HEK293 (cell line): ENCODE results near the gene SMIM44.
A peak's percentile ranks its signal among the peaks of the same experiment; 100 is the strongest.

Source experiments
- FEZF1 ChIP-seq: fragments of 450-650 bp; formaldehyde crosslinking; IDR thresholded peaks from 2 replicates; pipeline ENCODE4 v1.5.1; 2016; ENCODE audit warnings: missing biosample characterization, missing genetic modification characterization
- OVOL3 ChIP-seq: fragments of 450-650 bp; formaldehyde crosslinking; IDR thresholded peaks from 2 replicates; pipeline ENCODE4 v1.5.1; 2016; ENCODE audit warnings: missing biosample characterization, missing genetic modification characterization
- PRDM1 ChIP-seq: fragments of 450-650 bp; formaldehyde crosslinking; IDR thresholded peaks from 2 replicates; pipeline ENCODE4; 2016; ENCODE audit warnings: missing biosample characterization, missing genetic modification characterization
- ZNF121 ChIP-seq: fragments of 450-650 bp; formaldehyde crosslinking; IDR thresholded peaks from 2 replicates; pipeline ENCODE4 v1.5.1; 2016; ENCODE audit warnings: missing biosample characterization, missing genetic modification characterization
- ZNF133 ChIP-seq: fragments of 450-650 bp; formaldehyde crosslinking; IDR thresholded peaks from 2 replicates; pipeline ENCODE4 v1.5.1; 2016; ENCODE audit warnings: missing biosample characterization, missing genetic modification characterization
- ZNF138 ChIP-seq: fragments of 450-650 bp; formaldehyde crosslinking; IDR thresholded peaks from 2 replicates; pipeline ENCODE4 v1.5.1; 2016; ENCODE audit warnings: missing biosample characterization, missing genetic modification characterization, borderline replicate concordance
- ZNF157 ChIP-seq: fragments of 450-650 bp; formaldehyde crosslinking; IDR thresholded peaks from 2 replicates; pipeline ENCODE4 v1.5.1; 2016; ENCODE audit warnings: missing biosample characterization, missing genetic modification characterization
- ZNF202 ChIP-seq: fragments of 450-650 bp; formaldehyde crosslinking; IDR thresholded peaks from 2 replicates; pipeline ENCODE4 v1.5.1; 2016; ENCODE audit warnings: missing biosample characterization, missing genetic modification characterization, borderline replicate concordance
- ZNF214 ChIP-seq: fragments of 450-650 bp; formaldehyde crosslinking; IDR thresholded peaks from 2 replicates; pipeline ENCODE4 v1.5.1; 2017; ENCODE audit warnings: missing biosample characterization, mild to moderate bottlenecking, missing genetic modification characterization, borderline replicate concordance
- ZNF239 ChIP-seq: fragments of 450-650 bp; formaldehyde crosslinking; IDR thresholded peaks from 2 replicates; pipeline ENCODE4 v1.5.1; 2016; ENCODE audit warnings: missing biosample characterization, missing genetic modification characterization
- ZNF354C ChIP-seq: fragments of 450-650 bp; formaldehyde crosslinking; IDR thresholded peaks from 2 replicates; pipeline ENCODE4 v1.5.1; 2016; ENCODE audit warnings: missing biosample characterization, missing genetic modification characterization, low read depth, borderline replicate concordance
- ZNF423 ChIP-seq: fragments of 450-650 bp; formaldehyde crosslinking; IDR thresholded peaks from 2 replicates; pipeline ENCODE4 v1.5.1; 2016; ENCODE audit warnings: missing biosample characterization, missing genetic modification characterization
- ZNF514 ChIP-seq: fragments of 450-650 bp; formaldehyde crosslinking; IDR thresholded peaks from 2 replicates; pipeline ENCODE4 v1.5.1; 2016; ENCODE audit warnings: missing biosample characterization, missing genetic modification characterization
- ZNF548 ChIP-seq: fragments of 450-650 bp; formaldehyde crosslinking; IDR thresholded peaks from 2 replicates; pipeline ENCODE4 v1.5.1; 2016; ENCODE audit warnings: missing biosample characterization, missing genetic modification characterization
- ZNF560 ChIP-seq: fragments of 450-650 bp; formaldehyde crosslinking; IDR thresholded peaks from 2 replicates; pipeline ENCODE4 v1.5.1; 2017; ENCODE audit warnings: missing biosample characterization, missing genetic modification characterization, borderline replicate concordance
- ZNF658 ChIP-seq: fragments of 450-650 bp; formaldehyde crosslinking; IDR thresholded peaks from 2 replicates; pipeline ENCODE4; 2016; ENCODE audit warnings: missing biosample characterization, missing genetic modification characterization
- ZNF747 ChIP-seq: fragments of 450-650 bp; formaldehyde crosslinking; IDR thresholded peaks from 2 replicates; pipeline ENCODE4 v1.5.1; 2016; ENCODE audit warnings: missing biosample characterization, missing genetic modification characterization
- ZNF76 ChIP-seq: fragments of 450-650 bp; formaldehyde crosslinking; IDR thresholded peaks from 2 replicates; pipeline ENCODE4; 2016; ENCODE audit warnings: low read depth, missing biosample characterization, missing genetic modification characterization, borderline replicate concordance
- ZNF768 ChIP-seq: fragments of 450-650 bp; formaldehyde crosslinking; IDR thresholded peaks from 2 replicates; pipeline ENCODE4 v1.5.1; 2018; ENCODE audit warnings: missing biosample characterization, mild to moderate bottlenecking, missing genetic modification characterization
- ZNF791 ChIP-seq: fragments of 450-650 bp; formaldehyde crosslinking; IDR thresholded peaks from 2 replicates; pipeline ENCODE4 v1.5.1; 2016; ENCODE audit warnings: missing biosample characterization, missing genetic modification characterization
- ZSCAN23 ChIP-seq: fragments of 450-650 bp; formaldehyde crosslinking; IDR thresholded peaks from 2 replicates; pipeline ENCODE4 v1.5.1; 2016; ENCODE audit warnings: missing biosample characterization, missing genetic modification characterization
- TF ChIP-seq, protein P1 (sequence below): fragments of 450-650 bp; formaldehyde crosslinking; IDR thresholded peaks from 2 replicates; pipeline ENCODE4 v1.5.1; 2016; ENCODE audit warnings: missing biosample characterization, missing genetic modification characterization
- TF ChIP-seq, protein P2 (sequence below): fragments of 450-650 bp; formaldehyde crosslinking; IDR thresholded peaks from 2 replicates; pipeline ENCODE4 v1.5.1; 2017; ENCODE audit warnings: missing biosample characterization, mild to moderate bottlenecking, missing genetic modification characterization, moderate library complexity
- TF ChIP-seq, protein P3 (sequence below): fragments of 450-650 bp; formaldehyde crosslinking; IDR thresholded peaks from 2 replicates; pipeline ENCODE4 v1.5.1; 2017; ENCODE audit warnings: missing biosample characterization, missing genetic modification characterization
- TF ChIP-seq, protein P4 (sequence below): fragments of 450-650 bp; formaldehyde crosslinking; IDR thresholded peaks from 2 replicates; pipeline ENCODE4 v1.5.1; 2016; ENCODE audit warnings: missing biosample characterization, missing genetic modification characterization
- TF ChIP-seq, protein P5 (sequence below): fragments of 450-650 bp; formaldehyde crosslinking; IDR thresholded peaks from 2 replicates; pipeline ENCODE4 v1.5.1; 2016; ENCODE audit warnings: missing biosample characterization, missing genetic modification characterization
- TF ChIP-seq, protein P6 (sequence below): fragments of 450-650 bp; IDR thresholded peaks from 2 replicates; pipeline ENCODE4 v1.5.1; 2018; ENCODE audit warnings: missing biosample characterization, missing genetic modification characterization
- TF ChIP-seq, protein P7 (sequence below): fragments of 450-650 bp; formaldehyde crosslinking; IDR thresholded peaks from 2 replicates; pipeline ENCODE4 v1.5.1; 2016; ENCODE audit warnings: missing biosample characterization, missing genetic modification characterization

Gene SMIM44

DNA sequence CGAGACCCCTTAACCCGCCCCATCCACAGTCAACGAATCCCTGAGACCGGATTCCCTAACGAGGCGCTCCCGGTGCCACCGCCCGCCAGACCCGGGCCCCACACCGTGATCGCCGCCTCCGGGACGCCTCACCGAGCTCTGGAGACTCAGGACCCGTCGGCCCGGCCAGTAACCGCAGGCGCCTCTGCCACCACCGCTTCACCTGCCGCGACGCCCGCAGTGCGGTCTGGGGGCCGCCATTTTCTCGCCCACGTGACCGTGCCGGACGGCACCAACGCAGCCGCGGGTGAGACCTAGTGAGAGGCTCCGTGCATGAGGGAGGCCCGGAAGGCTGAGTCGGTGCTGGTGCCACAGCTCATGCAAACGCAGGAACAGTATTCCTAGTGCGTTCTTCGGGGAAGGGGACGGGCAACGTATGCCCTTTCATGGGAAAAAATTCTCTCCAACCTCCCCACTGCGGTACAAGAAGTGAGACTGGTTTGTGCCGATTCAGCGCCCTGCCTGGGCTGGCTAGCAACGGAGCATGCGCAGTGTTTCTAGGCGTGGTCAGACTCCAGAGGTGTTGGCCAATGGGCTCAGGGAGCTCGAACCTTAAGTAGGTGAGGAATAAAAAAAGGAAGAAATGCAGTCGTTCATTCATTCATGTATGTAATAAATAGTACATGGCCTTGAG lies 17.3 kb upstream of the SMIM44 start, which contains the start of gene DOHH (continued):
- TF ChIP-seq, protein P1, sequence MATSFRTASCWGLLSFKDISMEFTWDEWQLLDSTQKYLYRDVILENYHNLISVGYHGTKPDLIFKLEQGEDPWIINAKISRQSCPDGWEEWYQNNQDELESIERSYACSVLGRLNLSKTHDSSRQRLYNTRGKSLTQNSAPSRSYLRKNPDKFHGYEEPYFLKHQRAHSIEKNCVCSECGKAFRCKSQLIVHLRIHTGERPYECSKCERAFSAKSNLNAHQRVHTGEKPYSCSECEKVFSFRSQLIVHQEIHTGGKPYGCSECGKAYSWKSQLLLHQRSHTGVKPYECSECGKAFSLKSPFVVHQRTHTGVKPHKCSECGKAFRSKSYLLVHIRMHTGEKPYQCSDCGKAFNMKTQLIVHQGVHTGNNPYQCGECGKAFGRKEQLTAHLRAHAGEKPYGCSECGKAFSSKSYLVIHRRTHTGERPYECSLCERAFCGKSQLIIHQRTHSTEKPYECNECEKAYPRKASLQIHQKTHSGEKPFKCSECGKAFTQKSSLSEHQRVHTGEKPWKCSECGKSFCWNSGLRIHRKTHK (tag by site-specific recombination): no peak
- TF ChIP-seq, protein P2, sequence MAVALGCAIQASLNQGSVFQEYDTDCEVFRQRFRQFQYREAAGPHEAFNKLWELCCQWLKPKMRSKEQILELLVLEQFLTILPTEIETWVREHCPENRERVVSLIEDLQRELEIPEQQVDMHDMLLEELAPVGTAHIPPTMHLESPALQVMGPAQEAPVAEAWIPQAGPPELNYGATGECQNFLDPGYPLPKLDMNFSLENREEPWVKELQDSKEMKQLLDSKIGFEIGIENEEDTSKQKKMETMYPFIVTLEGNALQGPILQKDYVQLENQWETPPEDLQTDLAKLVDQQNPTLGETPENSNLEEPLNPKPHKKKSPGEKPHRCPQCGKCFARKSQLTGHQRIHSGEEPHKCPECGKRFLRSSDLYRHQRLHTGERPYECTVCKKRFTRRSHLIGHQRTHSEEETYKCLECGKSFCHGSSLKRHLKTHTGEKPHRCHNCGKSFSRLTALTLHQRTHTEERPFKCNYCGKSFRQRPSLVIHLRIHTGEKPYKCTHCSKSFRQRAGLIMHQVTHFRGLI: no peak
- TF ChIP-seq PRDM1 (tag by site-specific recombination): no peak
- TF ChIP-seq ZNF514 (tag by site-specific recombination): no peak
- TF ChIP-seq ZNF768 (tag by site-specific recombination): no peak
- no peak; the same call in 1 of the 2 replicates for TF ChIP-seq ZNF791 (tag by site-specific recombination)
- no peak for TF ChIP-seq ZNF658
- no peak for TF ChIP-seq ZNF239 (tag by site-specific recombination)
- TF ChIP-seq, protein P3, sequence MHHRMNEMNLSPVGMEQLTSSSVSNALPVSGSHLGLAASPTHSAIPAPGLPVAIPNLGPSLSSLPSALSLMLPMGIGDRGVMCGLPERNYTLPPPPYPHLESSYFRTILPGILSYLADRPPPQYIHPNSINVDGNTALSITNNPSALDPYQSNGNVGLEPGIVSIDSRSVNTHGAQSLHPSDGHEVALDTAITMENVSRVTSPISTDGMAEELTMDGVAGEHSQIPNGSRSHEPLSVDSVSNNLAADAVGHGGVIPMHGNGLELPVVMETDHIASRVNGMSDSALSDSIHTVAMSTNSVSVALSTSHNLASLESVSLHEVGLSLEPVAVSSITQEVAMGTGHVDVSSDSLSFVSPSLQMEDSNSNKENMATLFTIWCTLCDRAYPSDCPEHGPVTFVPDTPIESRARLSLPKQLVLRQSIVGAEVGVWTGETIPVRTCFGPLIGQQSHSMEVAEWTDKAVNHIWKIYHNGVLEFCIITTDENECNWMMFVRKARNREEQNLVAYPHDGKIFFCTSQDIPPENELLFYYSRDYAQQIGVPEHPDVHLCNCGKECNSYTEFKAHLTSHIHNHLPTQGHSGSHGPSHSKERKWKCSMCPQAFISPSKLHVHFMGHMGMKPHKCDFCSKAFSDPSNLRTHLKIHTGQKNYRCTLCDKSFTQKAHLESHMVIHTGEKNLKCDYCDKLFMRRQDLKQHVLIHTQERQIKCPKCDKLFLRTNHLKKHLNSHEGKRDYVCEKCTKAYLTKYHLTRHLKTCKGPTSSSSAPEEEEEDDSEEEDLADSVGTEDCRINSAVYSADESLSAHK: peak; percentile 44
- TF ChIP-seq, protein P4, sequence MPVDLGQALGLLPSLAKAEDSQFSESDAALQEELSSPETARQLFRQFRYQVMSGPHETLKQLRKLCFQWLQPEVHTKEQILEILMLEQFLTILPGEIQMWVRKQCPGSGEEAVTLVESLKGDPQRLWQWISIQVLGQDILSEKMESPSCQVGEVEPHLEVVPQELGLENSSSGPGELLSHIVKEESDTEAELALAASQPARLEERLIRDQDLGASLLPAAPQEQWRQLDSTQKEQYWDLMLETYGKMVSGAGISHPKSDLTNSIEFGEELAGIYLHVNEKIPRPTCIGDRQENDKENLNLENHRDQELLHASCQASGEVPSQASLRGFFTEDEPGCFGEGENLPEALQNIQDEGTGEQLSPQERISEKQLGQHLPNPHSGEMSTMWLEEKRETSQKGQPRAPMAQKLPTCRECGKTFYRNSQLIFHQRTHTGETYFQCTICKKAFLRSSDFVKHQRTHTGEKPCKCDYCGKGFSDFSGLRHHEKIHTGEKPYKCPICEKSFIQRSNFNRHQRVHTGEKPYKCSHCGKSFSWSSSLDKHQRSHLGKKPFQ (tag by site-specific recombination): no peak
- TF ChIP-seq ZNF133 (tag by site-specific recombination): no peak
- TF ChIP-seq ZNF747 (tag by site-specific recombination): no peak
- TF ChIP-seq ZNF560: no peak
- TF ChIP-seq FEZF1 (tag by site-specific recombination): no peak
- TF ChIP-seq, protein P5, sequence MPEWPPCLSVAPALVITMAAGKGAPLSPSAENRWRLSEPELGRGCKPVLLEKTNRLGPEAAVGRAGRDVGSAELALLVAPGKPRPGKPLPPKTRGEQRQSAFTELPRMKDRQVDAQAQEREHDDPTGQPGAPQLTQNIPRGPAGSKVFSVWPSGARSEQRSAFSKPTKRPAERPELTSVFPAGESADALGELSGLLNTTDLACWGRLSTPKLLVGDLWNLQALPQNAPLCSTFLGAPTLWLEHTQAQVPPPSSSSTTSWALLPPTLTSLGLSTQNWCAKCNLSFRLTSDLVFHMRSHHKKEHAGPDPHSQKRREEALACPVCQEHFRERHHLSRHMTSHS: 0 out of 2 replicates have a peak, but pooled peaks have one; percentile 19
- TF ChIP-seq ZSCAN23 (tag by site-specific recombination): 0 out of 2 replicates have a peak, but pooled peaks have one; percentile 31
- no peak for TF ChIP-seq ZNF121 (tag by site-specific recombination)
- no peak for TF ChIP-seq ZNF138 (tag by site-specific recombination)
- no peak for TF ChIP-seq ZNF354C
- no peak for TF ChIP-seq ZNF423 (tag by site-specific recombination)
- no peak for TF ChIP-seq OVOL3 (tag by site-specific recombination)
- TF ChIP-seq ZNF202: no peak
- TF ChIP-seq ZNF214 (tag by site-specific recombination): no peak
- peak; percentile 93 for TF ChIP-seq ZNF76 (tag by site-specific recombination)
- TF ChIP-seq ZNF157: no peak
- TF ChIP-seq, protein P6, sequence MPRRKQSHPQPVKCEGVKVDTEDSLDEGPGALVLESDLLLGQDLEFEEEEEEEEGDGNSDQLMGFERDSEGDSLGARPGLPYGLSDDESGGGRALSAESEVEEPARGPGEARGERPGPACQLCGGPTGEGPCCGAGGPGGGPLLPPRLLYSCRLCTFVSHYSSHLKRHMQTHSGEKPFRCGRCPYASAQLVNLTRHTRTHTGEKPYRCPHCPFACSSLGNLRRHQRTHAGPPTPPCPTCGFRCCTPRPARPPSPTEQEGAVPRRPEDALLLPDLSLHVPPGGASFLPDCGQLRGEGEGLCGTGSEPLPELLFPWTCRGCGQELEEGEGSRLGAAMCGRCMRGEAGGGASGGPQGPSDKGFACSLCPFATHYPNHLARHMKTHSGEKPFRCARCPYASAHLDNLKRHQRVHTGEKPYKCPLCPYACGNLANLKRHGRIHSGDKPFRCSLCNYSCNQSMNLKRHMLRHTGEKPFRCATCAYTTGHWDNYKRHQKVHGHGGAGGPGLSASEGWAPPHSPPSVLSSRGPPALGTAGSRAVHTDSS: no peak
- no peak for TF ChIP-seq ZNF548 (tag by site-specific recombination)
- TF ChIP-seq, protein P7, sequence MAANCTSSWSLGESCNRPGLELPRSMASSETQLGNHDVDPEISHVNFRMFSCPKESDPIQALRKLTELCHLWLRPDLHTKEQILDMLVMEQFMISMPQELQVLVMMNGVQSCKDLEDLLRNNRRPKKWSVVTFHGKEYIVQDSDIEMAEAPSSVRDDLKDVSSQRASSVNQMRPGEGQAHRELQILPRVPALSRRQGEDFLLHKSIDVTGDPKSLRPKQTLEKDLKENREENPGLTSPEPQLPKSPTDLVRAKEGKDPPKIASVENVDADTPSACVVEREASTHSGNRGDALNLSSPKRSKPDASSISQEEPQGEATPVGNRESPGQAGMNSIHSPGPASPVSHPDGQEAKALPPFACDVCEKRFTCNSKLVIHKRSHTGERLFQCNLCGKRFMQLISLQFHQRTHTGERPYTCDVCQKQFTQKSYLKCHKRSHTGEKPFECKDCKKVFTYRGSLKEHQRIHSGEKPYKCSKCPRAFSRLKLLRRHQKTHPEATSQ (tag by site-specific recombination): no peak
